SK-N-SH treated with all-trans-retinoic acid at 6 μM for 48 hours (cell line): Measurements from ENCODE around the gene PUM2.

Experiments
- CSDC2 ChIP-seq: fragments of 250-450 bp; sonication (Bioruptor Pico); IDR thresholded peaks from 2 replicates; pipeline ENCODE4 v1.5.0; 2020; ENCODE audit warnings: mild to moderate bottlenecking, moderate library complexity
- TCF4 ChIP-seq: fragments of 250-450 bp; sonication (Bioruptor Pico); IDR thresholded peaks from 2 replicates; pipeline ENCODE4 v1.8.0; 2021; ENCODE audit warnings: mild to moderate bottlenecking, moderate library complexity, borderline replicate concordance
- TF ChIP-seq, protein P1 (sequence below): fragments of 250-450 bp; sonication (Bioruptor Pico); IDR thresholded peaks from 2 replicates; pipeline ENCODE4 v1.8.0; 2020; ENCODE audit warnings: mild to moderate bottlenecking, moderate library complexity, borderline replicate concordance

DNA sequence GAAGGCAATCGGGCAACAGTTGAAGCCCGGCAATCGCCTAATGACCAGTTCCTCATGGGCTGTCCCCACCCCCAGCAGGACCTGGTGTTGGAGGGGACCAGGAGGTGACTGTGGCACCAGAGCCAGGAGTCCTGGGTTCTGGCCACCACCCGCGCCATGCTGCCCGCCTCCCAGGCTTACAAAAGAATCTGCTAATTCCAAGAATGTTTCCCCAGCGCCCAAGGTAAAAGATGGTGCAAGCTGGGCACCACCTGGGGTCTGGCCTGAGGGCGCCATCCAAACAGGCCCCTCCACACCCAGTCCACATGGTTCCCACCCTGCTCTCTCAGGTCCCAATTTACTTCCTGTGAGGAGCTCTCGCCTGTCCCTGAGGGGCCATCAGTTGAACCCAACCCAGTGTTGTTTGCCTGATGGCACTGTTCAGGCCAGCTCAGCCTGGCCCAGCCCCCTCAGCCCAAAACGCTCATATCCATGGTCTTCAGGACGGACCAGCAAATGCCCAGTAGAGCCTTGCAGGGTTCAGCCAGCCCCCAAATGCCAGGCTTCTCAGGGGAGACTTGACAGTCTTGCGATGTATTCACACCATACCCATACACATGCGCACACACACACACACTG is 130.8 kb downstream of the PUM2 start:
- TF ChIP-seq TCF4 (no peak), CSDC2 (CRISPR knock-in tag) (no peak)
- TF ChIP-seq, protein P1, sequence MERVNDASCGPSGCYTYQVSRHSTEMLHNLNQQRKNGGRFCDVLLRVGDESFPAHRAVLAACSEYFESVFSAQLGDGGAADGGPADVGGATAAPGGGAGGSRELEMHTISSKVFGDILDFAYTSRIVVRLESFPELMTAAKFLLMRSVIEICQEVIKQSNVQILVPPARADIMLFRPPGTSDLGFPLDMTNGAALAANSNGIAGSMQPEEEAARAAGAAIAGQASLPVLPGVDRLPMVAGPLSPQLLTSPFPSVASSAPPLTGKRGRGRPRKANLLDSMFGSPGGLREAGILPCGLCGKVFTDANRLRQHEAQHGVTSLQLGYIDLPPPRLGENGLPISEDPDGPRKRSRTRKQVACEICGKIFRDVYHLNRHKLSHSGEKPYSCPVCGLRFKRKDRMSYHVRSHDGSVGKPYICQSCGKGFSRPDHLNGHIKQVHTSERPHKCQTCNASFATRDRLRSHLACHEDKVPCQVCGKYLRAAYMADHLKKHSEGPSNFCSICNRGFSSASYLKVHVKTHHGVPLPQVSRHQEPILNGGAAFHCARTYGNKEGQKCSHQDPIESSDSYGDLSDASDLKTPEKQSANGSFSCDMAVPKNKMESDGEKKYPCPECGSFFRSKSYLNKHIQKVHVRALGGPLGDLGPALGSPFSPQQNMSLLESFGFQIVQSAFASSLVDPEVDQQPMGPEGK (CRISPR knock-in tag) = no peak
